H9 (cell line): Measurements from ENCODE around the gene ZCWPW1. TPM values are rescaled to one million over a fixed set of nuclear protein-coding genes. Genes with fewer than 3 reads are reported as not detected.

Experiments used
- DNase-seq: peaks from one replicate; pipeline ENCODE4 v3.0.0-alpha.2; 2017
- H2AFZ ChIP-seq: one replicate; pipeline ENCODE4 v1.6.1; 2013; ENCODE audit warnings: mild to moderate bottlenecking, low read length, control low read depth, moderate library complexity
- H2AK5ac ChIP-seq: 2 replicates; pipeline ENCODE4 v1.6.1; 2013; ENCODE audit warnings: low read length, control low read depth, mixed read lengths; ENCODE audit not compliant: insufficient read length
- H2BK120ac ChIP-seq: one replicate; pipeline ENCODE4 v1.6.1; 2013; ENCODE audit warnings: low read depth, mild to moderate bottlenecking, low read length, control low read depth, inconsistent platforms; ENCODE audit not compliant: poor library complexity, severe bottlenecking
- H2BK12ac ChIP-seq: 2 replicates; pipeline ENCODE4 v1.6.1; 2013; ENCODE audit warnings: low read length, control low read depth, mixed read lengths, low read depth; ENCODE audit not compliant: insufficient read length
- H2BK15ac ChIP-seq: 2 replicates; pipeline ENCODE4 v1.6.1; 2013; ENCODE audit warnings: low read depth, low read length, control low read depth
- H2BK20ac ChIP-seq: one replicate; pipeline ENCODE4 v1.6.1; 2013; ENCODE audit warnings: low read depth, mild to moderate bottlenecking, low read length, control low read depth, inconsistent platforms; ENCODE audit not compliant: poor library complexity, severe bottlenecking
- H2BK5ac ChIP-seq: 2 replicates; pipeline ENCODE4 v1.6.1; 2013; ENCODE audit warnings: low read length, control low read depth, mixed read lengths; ENCODE audit not compliant: insufficient read length
- H3K14ac ChIP-seq: 2 replicates; pipeline ENCODE4 v1.6.1; 2013; ENCODE audit warnings: low read length, control low read depth; ENCODE audit not compliant: insufficient read depth
- H3K18ac ChIP-seq: 2 replicates; pipeline ENCODE4 v1.6.1; 2013; ENCODE audit warnings: low read depth, mild to moderate bottlenecking, mixed read lengths, low read length, control low read depth; ENCODE audit not compliant: insufficient read length
- H3K23ac ChIP-seq: 2 replicates; pipeline ENCODE4 v1.6.1; 2013; ENCODE audit warnings: low read length, control low read depth, mixed read lengths, low read depth; ENCODE audit not compliant: insufficient read length
- H3K23me2 ChIP-seq: 2 replicates; pipeline ENCODE4 v1.6.1; 2013; ENCODE audit warnings: low read depth, mild to moderate bottlenecking, mixed read lengths, low read length, control low read depth; ENCODE audit not compliant: insufficient read length, poor library complexity, severe bottlenecking
- H3K27ac ChIP-seq: 2 replicates; pipeline ENCODE4 v1.5.1; 2013; ENCODE audit warnings: low read length, control low read depth, mixed read lengths, low read depth; ENCODE audit not compliant: insufficient read length
- H3K27me3 ChIP-seq: 2 replicates; pipeline ENCODE4 v1.6.1; 2013; ENCODE audit warnings: low read length, control low read depth, inconsistent platforms; ENCODE audit not compliant: insufficient read depth
- H3K4ac ChIP-seq: 2 replicates; pipeline ENCODE4 v1.6.1; 2013; ENCODE audit warnings: low read depth, mild to moderate bottlenecking, control low read depth, inconsistent platforms, low read length, moderate library complexity
- H3K4me1 ChIP-seq: 2 replicates; pipeline ENCODE4 v1.6.1; 2013; ENCODE audit warnings: low read length, control low read depth, inconsistent platforms; ENCODE audit not compliant: insufficient read depth
- H3K4me2 ChIP-seq: 2 replicates; pipeline ENCODE4 v1.6.1; 2013; ENCODE audit warnings: low read length, control low read depth, mixed read lengths; ENCODE audit not compliant: insufficient read length, insufficient read depth
- H3K56ac ChIP-seq: 2 replicates; pipeline ENCODE4 v1.6.1; 2013; ENCODE audit warnings: low read depth, mild to moderate bottlenecking, mixed read lengths, low read length, control low read depth; ENCODE audit not compliant: insufficient read length
- H3K79me1 ChIP-seq: 2 replicates; pipeline ENCODE4 v1.6.1; 2013; ENCODE audit warnings: low read depth, mild to moderate bottlenecking, moderate library complexity, low read length, control low read depth, inconsistent platforms; ENCODE audit not compliant: insufficient read depth, poor library complexity, severe bottlenecking
- H3K79me2 ChIP-seq: 2 replicates; pipeline ENCODE4 v1.6.1; 2013; ENCODE audit warnings: low read length, control low read depth, inconsistent platforms; ENCODE audit not compliant: insufficient read depth
- H3K9ac ChIP-seq: 2 replicates; pipeline ENCODE4 v1.6.1; 2013; ENCODE audit warnings: low read length, control low read depth, mixed read lengths; ENCODE audit not compliant: insufficient read length; ENCODE audit errors: extremely low read depth
- H3K9me3 ChIP-seq: one replicate; pipeline ENCODE4 v1.6.1; 2013; ENCODE audit warnings: low read depth, low read length, inconsistent platforms; ENCODE audit not compliant: control insufficient read depth
- H3T11ph ChIP-seq: one replicate; pipeline ENCODE4 v1.6.1; 2013; ENCODE audit warnings: mild to moderate bottlenecking, low read length, control low read depth, inconsistent platforms
- H4K20me1 ChIP-seq: one replicate; pipeline ENCODE4 v1.6.1; 2013; ENCODE audit not compliant: control insufficient read depth, insufficient read length, insufficient read depth
- H4K5ac ChIP-seq: 2 replicates; pipeline ENCODE4 v1.6.1; 2013; ENCODE audit warnings: low read depth, mild to moderate bottlenecking, mixed read lengths, low read length, control low read depth; ENCODE audit not compliant: insufficient read length
- H4K8ac ChIP-seq: replicated peaks from 2 replicates; pipeline ENCODE4 v1.6.1; 2013; ENCODE audit warnings: low read length, control low read depth, mixed read lengths, low read depth; ENCODE audit not compliant: insufficient read length
- H4K91ac ChIP-seq: 2 replicates; pipeline ENCODE4 v1.6.1; 2013; ENCODE audit warnings: low read depth, mild to moderate bottlenecking, moderate library complexity, mixed read lengths, low read length, control low read depth; ENCODE audit not compliant: insufficient read length
- H3K27ac Mint-ChIP-seq, 3 experiments: 2 replicates in 2 of 3; 3 replicates in 1 of 3; pipeline ENCODE4 v1.8.0; 2020 to 2021; ENCODE audit warnings: mixed read lengths in 3 of 3, mild to moderate bottlenecking in 1 of 3, moderate library complexity in 1 of 3
- H3K27me3 Mint-ChIP-seq: 2 replicates; pipeline ENCODE4 v1.8.0; 2021; ENCODE audit warnings: low read depth, mild to moderate bottlenecking, moderate library complexity, mixed read lengths
- H3K36me3 Mint-ChIP-seq, 3 experiments: 2 replicates in 2 of 3; 3 replicates in 1 of 3; pipeline ENCODE4 v1.8.0; 2020 to 2021; ENCODE audit warnings: low read depth in 3 of 3, mixed read lengths in 3 of 3; ENCODE audit not compliant: insufficient read depth in 1 of 3
- H3K4me1 Mint-ChIP-seq, 2 experiments: 2 replicates each; pipeline ENCODE4 v1.8.0; 2020; ENCODE audit warnings: mixed read lengths in 2 of 2
- H3K4me3 Mint-ChIP-seq, 2 experiments: 2 replicates in 1 of 2; 3 replicates in 1 of 2; pipeline ENCODE4 v1.8.0; 2020 to 2021; ENCODE audit warnings: mild to moderate bottlenecking in 2 of 2, mixed read lengths in 2 of 2, moderate library complexity in 1 of 2
- H3K9me3 Mint-ChIP-seq, 2 experiments: 2 replicates in 1 of 2; 3 replicates in 1 of 2; pipeline ENCODE4 v1.8.0; 2020; ENCODE audit warnings: mild to moderate bottlenecking in 2 of 2, mixed read lengths in 2 of 2, moderate library complexity in 1 of 2
- WGBS: extraction: QIAGEN DNeasy Blood & Tissue Kit; methylation state at CpG from one replicate; pipeline ENCODE4 v1.1.7; 2013; ENCODE audit warnings: missing lambda C conversion rate, low lambda C conversion rate, mixed read lengths; ENCODE audit not compliant: insufficient read length; ENCODE audit errors: extremely low coverage; 5-methylcytosine and 5-hydroxymethylcytosine counted together
- total RNA-seq: library from RNA; stranded (reverse); gene quantifications from 2 replicates; pipeline ENCODE4 v1.2.1, GENCODE V29; 2021
- TF ChIP-seq, protein P1 (sequence below): fragments of 200-600 bp; sonication (generic); conservative IDR thresholded peaks from 3 replicates; pipeline ENCODE4 v1.8.0; 2021; ENCODE audit warnings: antibody characterized with exemption, mild to moderate bottlenecking

The ZCWPW1 gene
- total RNA-seq, 1 experiment from 2014 or later: 1.1 TPM

DNA sequence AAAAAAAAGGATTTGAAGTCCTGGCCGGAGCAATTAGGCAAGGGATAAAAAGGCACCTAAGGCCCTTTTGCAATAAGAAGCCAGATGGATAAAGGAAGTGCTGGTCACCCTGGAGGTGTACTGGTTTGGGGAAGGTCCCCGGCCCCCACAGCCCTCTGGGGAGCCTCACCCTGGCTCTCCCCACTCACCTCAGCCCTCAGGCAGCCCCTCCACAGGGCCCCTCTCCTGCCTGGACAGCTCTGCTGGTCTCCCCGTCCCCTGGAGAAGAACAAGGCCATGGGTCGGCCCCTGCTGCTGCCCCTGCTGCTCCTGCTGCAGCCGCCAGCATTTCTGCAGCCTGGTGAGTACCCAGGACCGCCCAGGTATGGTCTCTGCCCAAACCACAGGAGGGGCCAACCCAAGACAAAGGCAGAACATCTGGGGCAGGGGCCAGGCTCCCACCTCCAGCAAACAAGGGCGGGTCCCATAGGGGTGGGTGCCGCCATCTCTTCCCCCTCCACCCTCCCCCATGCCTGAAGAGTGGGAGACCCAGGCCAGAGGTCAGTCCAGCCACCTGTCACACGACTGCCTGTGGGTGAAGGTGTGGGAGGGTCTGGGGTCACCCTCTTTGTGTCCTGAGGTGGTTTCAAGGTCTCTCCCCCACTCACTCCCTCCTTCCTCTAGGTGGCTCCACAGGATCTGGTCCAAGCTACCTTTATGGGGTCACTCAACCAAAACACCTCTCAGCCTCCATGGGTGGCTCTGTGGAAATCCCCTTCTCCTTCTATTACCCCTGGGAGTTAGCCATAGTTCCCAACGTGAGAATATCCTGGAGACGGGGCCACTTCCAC, 70.3 kb downstream of the ZCWPW1 start, which contains the start of gene PILRB:
PILRB (plus strand) TSS at position 91 of the 830 bp plus-strand sequence; CDS start at position 277, 186 bp downstream.
- no CpG with 5 or more reads among the region's 11 CpGs for WGBS
- no peak within 1 kb of the TSS for H2BK20ac ChIP-seq
- H3K27ac Mint-ChIP-seq: peak within 1 kb of the TSS in 1 of 3 experiments; percentile 67; a peak in 1 of 7 replicates
- no peak within 1 kb of the TSS for H2BK12ac ChIP-seq
- no peak within 1 kb of the TSS for H3K56ac ChIP-seq
- H4K8ac ChIP-seq: no peak within 1 kb of the TSS
- no peak within 1 kb of the TSS for H3K18ac ChIP-seq
- H4K20me1 ChIP-seq: no peaks in the 10 kb centered on the region
- H4K5ac ChIP-seq: no peak within 1 kb of the TSS
- H3K36me3 Mint-ChIP-seq: peaks cover 51 to 93% (median 78%) of the 10 kb centered on the region in 3 experiments
- H3K14ac ChIP-seq: no peak within 1 kb of the TSS
- H2BK15ac ChIP-seq: no peak within 1 kb of the TSS
- no peak within 1 kb of the TSS for H2AFZ ChIP-seq
- no peaks in the 10 kb centered on the region for H3K79me1 ChIP-seq
- no peak within 1 kb of the TSS for H3K9ac ChIP-seq
- no peak within 1 kb of the TSS for H4K91ac ChIP-seq
- H3K23me2 ChIP-seq: no peaks in the 10 kb centered on the region
- H3K9me3 Mint-ChIP-seq: no peaks in the 10 kb centered on the region; a peak in 1 of 5 replicates
- TF ChIP-seq, protein P1, sequence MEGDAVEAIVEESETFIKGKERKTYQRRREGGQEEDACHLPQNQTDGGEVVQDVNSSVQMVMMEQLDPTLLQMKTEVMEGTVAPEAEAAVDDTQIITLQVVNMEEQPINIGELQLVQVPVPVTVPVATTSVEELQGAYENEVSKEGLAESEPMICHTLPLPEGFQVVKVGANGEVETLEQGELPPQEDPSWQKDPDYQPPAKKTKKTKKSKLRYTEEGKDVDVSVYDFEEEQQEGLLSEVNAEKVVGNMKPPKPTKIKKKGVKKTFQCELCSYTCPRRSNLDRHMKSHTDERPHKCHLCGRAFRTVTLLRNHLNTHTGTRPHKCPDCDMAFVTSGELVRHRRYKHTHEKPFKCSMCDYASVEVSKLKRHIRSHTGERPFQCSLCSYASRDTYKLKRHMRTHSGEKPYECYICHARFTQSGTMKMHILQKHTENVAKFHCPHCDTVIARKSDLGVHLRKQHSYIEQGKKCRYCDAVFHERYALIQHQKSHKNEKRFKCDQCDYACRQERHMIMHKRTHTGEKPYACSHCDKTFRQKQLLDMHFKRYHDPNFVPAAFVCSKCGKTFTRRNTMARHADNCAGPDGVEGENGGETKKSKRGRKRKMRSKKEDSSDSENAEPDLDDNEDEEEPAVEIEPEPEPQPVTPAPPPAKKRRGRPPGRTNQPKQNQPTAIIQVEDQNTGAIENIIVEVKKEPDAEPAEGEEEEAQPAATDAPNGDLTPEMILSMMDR: peak; percentile 40; the same call in 2 of the 3 replicates
- no peak within 1 kb of the TSS for H3K4ac ChIP-seq
- H3K4me2 ChIP-seq: no peak within 1 kb of the TSS
- H3T11ph ChIP-seq: no peak within 1 kb of the TSS
- H3K4me1 ChIP-seq: no peaks in the 10 kb centered on the region
- H2BK5ac ChIP-seq: no peak within 1 kb of the TSS
- no peaks in the 10 kb centered on the region for H3K9me3 ChIP-seq
- no peaks in the 10 kb centered on the region for H3K27me3 Mint-ChIP-seq
- H3K27ac ChIP-seq: no peak within 1 kb of the TSS
- no peak within 1 kb of the TSS for H2AK5ac ChIP-seq
- H3K4me3 Mint-ChIP-seq: no peak within 1 kb of the TSS
- H3K79me2 ChIP-seq: no peaks in the 10 kb centered on the region
- DNase-seq: no peak
- H3K4me1 Mint-ChIP-seq: no peaks in the 10 kb centered on the region
- no peak within 1 kb of the TSS for H3K23ac ChIP-seq
- no peak within 1 kb of the TSS for H2BK120ac ChIP-seq
- no peaks in the 10 kb centered on the region for H3K27me3 ChIP-seq
